B cell (primary cell): ENCODE data around the gene NBAS. TPM values are rescaled to one million over a fixed set of nuclear protein-coding genes. Genes with fewer than 3 reads are reported as not detected.

Experiments used
- ATAC-seq: fragments of 200-7000 bp; cut with Tn5 transposase; one replicate; pipeline ENCODE4 v1.10.0; 2021; ENCODE audit warnings: low read depth, mild to moderate bottlenecking, moderate number of reproducible peaks, moderate library complexity
- CTCF ChIA-PET: fragments of 350-600 bp; sonication (Branson Sonifier 250); formaldehyde crosslinking; loops from one replicate; lab custom pipeline; 2021; ENCODE audit warnings: antibody characterized with exemption, inconsistent platforms; lab: Charles Lee
- POLR2A ChIA-PET: fragments of 350-600 bp; sonication (Branson Sonifier 250); formaldehyde crosslinking; loops from one replicate; lab custom pipeline; 2021; ENCODE audit warnings: antibody characterized with exemption; lab: Charles Lee
- DNase-seq: peaks from one replicate; pipeline ENCODE4 v3.0.0; 2013
- H2AFZ ChIP-seq: 2 replicates; pipeline ENCODE4 v1.6.1; 2012; ENCODE audit warnings: mild to moderate bottlenecking, low read depth, low read length; ENCODE audit not compliant: insufficient read depth, poor library complexity, severe bottlenecking
- H3K27ac ChIP-seq, 2 donors: 1 replicate in 1 of 2; 2 replicates in 1 of 2; pipeline ENCODE4 v1.5.1; 2012 to 2013; ENCODE audit warnings: low read length in 2 of 2, mild to moderate bottlenecking in 2 of 2, moderate library complexity in 1 of 2
- H3K27me3 ChIP-seq, 4 experiments: fragments of 200-600 bp in 1 of 4; sonication (generic) in 1 of 4; replicated peaks in 1 of 4; 1 replicate in 2 of 4; 2 replicates in 2 of 4; pipeline versions ENCODE4 v1.6.1 to v1.7.0; 2013 to 2016; ENCODE audit warnings: low read length in 3 of 4, mild to moderate bottlenecking in 2 of 4, mixed read lengths in 1 of 4, moderate library complexity in 1 of 4; ENCODE audit not compliant: insufficient read depth in 4 of 4, control insufficient read depth in 3 of 4; ENCODE audit errors: control extremely low read depth in 1 of 4
- H3K36me3 ChIP-seq, 2 experiments: replicated peaks in 1 of 2; 1 replicate in 1 of 2; 2 replicates in 1 of 2; pipeline versions ENCODE4 v1.6.1 to v1.7.1; 2013; ENCODE audit warnings: low read length in 1 of 2; ENCODE audit not compliant: insufficient read depth in 2 of 2, control insufficient read depth in 1 of 2; ENCODE audit errors: control extremely low read depth in 1 of 2, extremely low read depth in 1 of 2
- H3K4me1 ChIP-seq, 2 donors: fragments of 200-600 bp in 1 of 2; sonication (generic) in 1 of 2; 1 replicate in 1 of 2; 2 replicates in 1 of 2; pipeline versions ENCODE4 v1.5.1 to v1.6.1; 2013 to 2017; ENCODE audit warnings: low read length in 2 of 2; ENCODE audit not compliant: control insufficient read depth in 2 of 2, insufficient read depth in 2 of 2
- H3K4me2 ChIP-seq: replicated peaks from 2 replicates; pipeline ENCODE3; 2012; ENCODE audit warnings: mild to moderate bottlenecking, low read depth, low read length; ENCODE audit not compliant: poor library complexity, severe bottlenecking
- H3K4me3 ChIP-seq, 5 experiments: fragments of 200-600 bp in 1 of 5; sonication (generic) in 1 of 5; 1 replicate in 3 of 5; 2 replicates in 2 of 5; pipeline versions ENCODE4 v1.5.1 to v1.7.0; 2011 to 2016; ENCODE audit warnings: low read length in 4 of 5, mild to moderate bottlenecking in 4 of 5, low read depth in 2 of 5, control low read depth in 1 of 5, moderate library complexity in 1 of 5; ENCODE audit not compliant: insufficient read depth in 1 of 5; ENCODE audit errors: control extremely low read depth in 1 of 5, extremely low read depth in 1 of 5
- H3K79me2 ChIP-seq: fragments of 200-600 bp; sonication (generic); one replicate; pipeline ENCODE4 v1.6.0; 2016; ENCODE audit warnings: low read length; ENCODE audit not compliant: control insufficient read depth, insufficient read depth
- H3K9ac ChIP-seq: fragments of 200-600 bp; sonication (generic); 2 replicates; pipeline ENCODE4 v1.6.1; 2017; ENCODE audit warnings: mild to moderate bottlenecking, low read length, moderate library complexity
- H3K9me3 ChIP-seq, 3 donors: one replicate each; pipeline versions ENCODE4 v1.6.1 to v1.7.1; 2013; ENCODE audit warnings: low read length in 2 of 3; ENCODE audit not compliant: control insufficient read depth in 2 of 3, insufficient read depth in 1 of 3; ENCODE audit errors: control extremely low read depth in 1 of 3
- H4K20me1 ChIP-seq: 2 replicates; pipeline ENCODE4 v1.6.0; 2012; ENCODE audit warnings: mild to moderate bottlenecking, low read length; ENCODE audit not compliant: insufficient read depth, control insufficient read depth, poor library complexity, severe bottlenecking
- H3K27ac Mint-ChIP-seq: one replicate; pipeline ENCODE4 v1.8.0; 2021; ENCODE audit warnings: mixed read lengths
- H3K27me3 Mint-ChIP-seq: one replicate; pipeline ENCODE4 v1.8.0; 2021; ENCODE audit warnings: mixed read lengths
- H3K4me1 Mint-ChIP-seq: one replicate; pipeline ENCODE4 v1.8.0; 2021; ENCODE audit warnings: mixed read lengths
- H3K4me3 Mint-ChIP-seq: one replicate; pipeline ENCODE4 v1.8.0; 2021; ENCODE audit warnings: mixed read lengths
- H3K9me3 Mint-ChIP-seq: one replicate; pipeline ENCODE4 v1.8.0; 2022; ENCODE audit warnings: mixed read lengths; ENCODE audit not compliant: insufficient read depth
- CTCF ChIP-seq: fragments of 200-600 bp; IDR thresholded peaks from one replicate; pipeline ENCODE4 v1.8.0; 2022; ENCODE audit warnings: antibody characterized with exemption, mild to moderate bottlenecking
- EZH2 ChIP-seq: IDR thresholded peaks from 2 replicates; pipeline ENCODE4 v1.6.1; 2012; ENCODE audit warnings: borderline replicate concordance, low read depth, mild to moderate bottlenecking, moderate library complexity, low read length; ENCODE audit not compliant: insufficient read depth, poor library complexity, severe bottlenecking
- WGBS: methylation state at CpG from one replicate; pipeline ENCODE4 v1.1.5; 2013; ENCODE audit warnings: missing lambda C conversion rate; ENCODE audit not compliant: insufficient coverage; 5-methylcytosine and 5-hydroxymethylcytosine counted together
- intact Hi-C: fragments of 100-400 bp; cut with micrococcal nuclease; formaldehyde crosslinking; loops from one replicate; pipeline ENCODE4 v1.10.0; 2022
- polyA plus RNA-seq: library from polyadenylated mRNA; depleted of rRNA; stranded (reverse); fragments of >200 nt; gene quantifications from 2 replicates; pipeline ENCODE4 v1.2.3, GENCODE V29; 2012
- total RNA-seq, 2 donors: library from RNA; stranded (reverse); fragments of 120-200 nt in 1 of 2; gene quantifications; 1 replicate in 1 of 2; 2 replicates in 1 of 2; pipeline versions ENCODE4 v1.2.3 to v1.2.4, GENCODE V29; 2013 to 2022

NBAS gene
- total and polyA plus RNA-seq, 2 donors (not counting 1 experiment from before 2014, with no cell fraction given), result 10.6 to 37.3 TPM

GRCh38 chr2:15271276-15271675 is 289.9 kb downstream of the NBAS start:
- Histone ChIP-seq H3K4me1 (no peaks in the 10 kb centered on the region), H3K4me3 (no peak overlapping the region), H2AFZ (no peak overlapping the region), H3K27ac (no peak overlapping the region), H3K9ac (no peak overlapping the region), H3K9me3 (no peaks in the 10 kb centered on the region), H3K36me3 (peaks cover 1 to 9% of the 10 kb centered on the region in 2 experiments), H3K4me2 (no peak overlapping the region), H3K79me2 (no peaks in the 10 kb centered on the region), H4K20me1 (no peaks in the 10 kb centered on the region), H3K27me3 (no peaks in the 10 kb centered on the region)
- DNase-seq, result no peak
- TF ChIP-seq EZH2, result no peak
- TF ChIP-seq CTCF, result no peak
- WGBS, result 80% methylated on average over 2 of the region's 3 CpGs
- Mint-ChIP-seq H3K4me1 (no peaks in the 10 kb centered on the region), H3K9me3 (no peaks in the 10 kb centered on the region), H3K4me3 (no peak overlapping the region), H3K27me3 (no peaks in the 10 kb centered on the region), H3K27ac (no peak overlapping the region)
- CTCF ChIA-PET, result no interaction called here
- no peak for ATAC-seq
- intact Hi-C loops, result no loop called here
- POLR2A ChIA-PET, result no interaction called here

GRCh38 chr2:15269043-15269442 is 292.1 kb downstream of the NBAS start:
- ChIA-PET POLR2A (no interaction called here), CTCF (no interaction called here)
- Mint-ChIP-seq H3K4me1 (no peaks in the 10 kb centered on the region), H3K4me3 (no peak overlapping the region), H3K27me3 (no peaks in the 10 kb centered on the region), H3K27ac (no peak overlapping the region), H3K9me3 (no peaks in the 10 kb centered on the region)
- Histone ChIP-seq H3K4me1 (no peaks in the 10 kb centered on the region), H3K79me2 (no peaks in the 10 kb centered on the region), H3K36me3 (peaks cover 4 to 6% of the 10 kb centered on the region in 2 experiments), H3K27ac (no peak overlapping the region), H2AFZ (no peak overlapping the region), H3K9me3 (no peaks in the 10 kb centered on the region), H3K27me3 (no peaks in the 10 kb centered on the region), H3K4me3 (no peak overlapping the region), H3K4me2 (no peak overlapping the region), H3K9ac (no peak overlapping the region), H4K20me1 (no peaks in the 10 kb centered on the region)
- 100% methylated on average over 1 of the region's 4 CpGs for WGBS
- ATAC-seq (no peak), DNase-seq (no peak)
- intact Hi-C loops, result no loop called here
- no peak for TF ChIP-seq CTCF
- TF ChIP-seq EZH2, result no peak
